Inferior parietal cortex (tissue), 1 donor: ENCODE data around the gene MON1B.
"Not testable (repeated sequence)": the region's sequence is repeated elsewhere in the genome, so short reads cannot be mapped to it uniquely, and the experiment has no call there.

Experiments
- DNase-seq: peaks from one replicate; pipeline ENCODE4 v3.0.0-alpha.2; 2016; ENCODE audit errors: extremely low spot score

Gene MON1B

DNA sequence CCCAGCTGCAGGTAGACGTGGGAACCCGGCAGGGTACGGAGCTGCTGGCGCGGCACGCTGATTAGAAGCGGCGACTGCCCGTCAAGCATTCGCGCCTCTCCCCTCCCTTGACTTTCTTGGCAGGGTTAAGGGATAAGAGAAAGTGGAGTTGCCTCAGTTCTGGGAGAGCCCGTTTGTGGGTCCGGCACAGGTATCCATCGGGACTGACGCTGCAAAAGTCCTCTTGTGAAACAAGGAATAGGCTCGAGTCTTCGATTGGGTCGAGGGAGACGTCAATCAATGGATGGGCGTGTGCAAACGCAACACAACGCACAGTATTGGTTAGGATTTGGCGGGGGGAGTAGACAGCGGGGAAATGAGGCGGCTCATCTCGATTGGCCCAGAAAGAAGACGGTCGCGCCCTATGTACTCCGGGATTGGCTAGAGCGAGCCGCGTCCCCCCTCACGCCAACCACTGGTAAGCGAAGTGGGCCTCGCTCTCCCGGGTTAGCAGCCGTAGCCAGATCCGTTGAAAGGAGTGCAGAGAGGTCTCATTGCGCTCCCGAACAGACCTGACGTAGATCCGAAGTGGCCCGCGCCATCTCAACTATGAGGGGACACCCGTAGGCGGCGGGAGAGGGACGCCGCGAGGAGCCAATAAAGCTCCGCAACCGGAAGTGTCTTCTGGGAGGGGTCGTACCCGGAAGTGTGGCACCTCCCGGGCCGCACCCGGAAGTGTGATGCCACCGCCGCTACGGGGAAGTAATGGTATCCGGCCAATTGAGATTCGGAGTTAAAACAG, at the start of gene MON1B:
MON1B (plus strand) TSS at position 713 of the 781 bp plus-strand sequence. CDS start 296 bp downstream, outside the sequence.
- peak; percentile 99 for DNase-seq

- DNase-seq, result no peak
Observed at GRCh38 chr16:77143364-77143763, 47.6 kb upstream of the MON1B start.

GRCh38 chr16:77148121-77148520, 42.9 kb upstream of the MON1B start:
- DNase-seq, result no peak

DNA sequence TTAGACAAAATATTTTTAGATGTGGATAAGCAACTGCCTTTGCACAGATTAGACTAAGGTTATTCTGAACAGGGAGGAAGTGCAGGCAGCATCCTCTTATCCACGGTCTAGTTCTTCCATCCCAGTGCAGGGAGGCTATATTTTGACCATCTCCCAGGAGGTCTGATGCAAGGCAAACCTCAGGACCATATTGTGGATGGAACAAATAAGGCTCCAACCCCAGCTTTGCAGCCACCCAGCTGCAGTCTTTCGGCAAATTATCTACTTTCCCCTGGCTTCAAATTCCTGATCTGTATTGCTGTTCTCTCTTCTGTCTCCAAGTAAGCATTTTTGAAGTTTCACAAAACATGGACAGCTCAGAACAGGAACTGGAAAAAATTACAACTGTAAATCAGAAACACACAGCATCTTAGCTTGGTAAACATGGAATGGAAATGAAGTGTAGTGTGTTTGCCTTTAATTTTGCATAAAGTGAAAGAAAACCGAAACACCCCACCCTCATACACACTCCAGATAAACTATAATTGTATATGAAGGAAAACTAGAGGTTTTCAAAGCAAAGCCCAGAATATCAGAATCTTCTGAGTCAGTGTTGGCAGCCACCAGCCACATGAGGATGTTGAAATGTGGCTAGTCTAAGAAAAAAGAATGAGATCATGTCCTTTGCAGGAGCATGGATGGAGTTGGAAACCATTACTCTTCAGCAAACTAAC, 33.5 kb upstream of the MON1B start:
- DNase-seq, result peak; percentile 31

DNA sequence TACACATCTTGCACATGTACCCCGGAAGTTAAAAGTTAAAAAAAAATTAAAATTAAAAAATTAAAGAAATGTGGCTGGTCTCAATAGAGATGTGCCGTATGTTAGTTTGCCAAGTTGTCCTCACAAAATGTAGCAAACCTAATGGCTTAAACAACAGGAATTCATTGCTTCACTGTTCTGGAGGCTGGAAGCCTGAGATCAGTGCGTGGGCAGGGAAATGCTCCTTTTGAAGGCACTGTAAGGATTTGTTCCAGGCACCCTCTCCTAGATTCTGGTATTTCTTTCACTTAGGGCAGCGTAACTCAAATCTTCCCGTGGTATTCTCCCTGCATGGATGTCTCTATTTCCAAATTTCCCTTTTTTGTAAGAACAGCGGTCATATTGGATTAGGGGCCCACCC, 32.7 kb upstream of the MON1B start:
- no peak for DNase-seq

GRCh38 chr16:77165006-77165405, 26.0 kb upstream of the MON1B start:
- no peak for DNase-seq

DNA sequence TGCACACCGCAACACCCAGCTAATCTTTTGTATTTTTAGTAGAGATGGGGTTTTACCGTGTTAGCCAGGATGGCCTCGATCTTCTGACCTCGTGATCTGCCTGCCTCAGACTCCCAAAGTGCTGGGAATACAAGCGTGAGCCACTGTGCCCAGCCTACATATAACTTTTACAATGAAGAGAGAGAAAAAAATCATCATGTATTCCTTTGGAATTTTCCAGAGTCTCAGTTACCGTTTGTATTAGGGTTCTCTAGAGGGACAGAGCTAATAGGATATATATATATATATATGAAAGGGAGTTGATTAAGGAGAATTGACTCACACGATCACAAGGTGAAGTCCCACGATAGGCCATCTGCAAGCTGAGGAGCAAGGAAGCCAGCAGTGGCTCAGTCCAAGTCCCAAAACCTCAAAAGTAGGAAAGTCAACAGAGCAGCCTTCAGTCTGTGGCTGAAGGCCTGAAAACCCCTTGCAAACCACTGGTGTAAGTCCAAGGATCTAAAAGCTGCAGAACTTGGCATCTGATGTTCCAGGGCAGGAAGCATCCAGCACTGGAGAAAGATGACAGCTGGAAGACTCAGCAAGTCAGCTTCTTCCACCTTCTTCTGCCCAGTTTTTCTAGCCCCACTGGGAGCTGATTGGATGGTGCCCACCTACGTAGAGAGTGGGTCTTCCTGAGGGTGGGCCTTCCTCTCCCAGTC, 25.3 kb upstream of the MON1B start:
- not testable (repeated sequence) for DNase-seq

DNA sequence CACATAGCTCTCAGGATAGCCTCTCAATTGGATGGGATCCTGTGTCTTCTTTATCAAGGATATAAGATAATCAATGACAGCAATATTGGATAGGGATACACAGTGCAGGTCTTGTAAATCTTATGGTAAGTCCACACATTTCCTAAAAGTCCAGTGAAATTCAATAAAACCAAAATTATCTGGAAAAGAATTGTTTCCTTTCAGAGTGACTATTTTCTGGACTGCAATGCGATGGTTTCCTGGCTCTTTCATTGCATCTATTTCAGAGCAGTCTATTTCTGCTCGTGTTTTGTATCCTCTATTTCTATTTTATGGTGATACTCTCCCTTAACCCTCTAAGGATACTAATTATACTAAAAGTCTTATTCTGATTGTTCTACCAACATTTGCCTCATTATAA, 24.3 kb upstream of the MON1B start:
- no peak for DNase-seq

GRCh38 chr16:77168901-77169300, 22.1 kb upstream of the MON1B start:
- DNase-seq, result no peak

GRCh38 chr16:77169650-77170236, 21.2 kb upstream of the MON1B start:
- peak; percentile 47 for DNase-seq

DNA sequence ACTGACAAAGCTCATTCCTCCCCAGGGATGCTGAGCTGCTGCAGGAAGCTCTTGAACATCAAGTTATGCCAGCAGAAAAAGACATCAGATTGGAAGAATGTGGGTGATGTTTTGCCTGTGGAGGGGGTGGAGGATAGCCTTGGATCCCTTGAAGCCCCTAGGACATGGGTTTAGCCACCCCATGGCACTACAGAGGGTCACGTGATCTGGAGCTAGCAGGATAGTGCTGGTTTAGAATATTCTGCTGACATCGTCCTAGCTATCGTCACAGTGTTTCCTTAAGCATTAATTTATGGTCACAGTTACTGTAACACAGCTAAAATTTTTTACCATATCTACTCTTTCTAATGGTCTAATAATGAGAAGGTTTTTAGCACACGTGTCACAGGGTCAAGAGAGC, 20.2 kb upstream of the MON1B start:
- DNase-seq, result no peak

GRCh38 chr16:77171745-77172635, 19.0 kb upstream of the MON1B start:
- DNase-seq, result peak; percentile 85

- DNase-seq, result no peak
Observed at GRCh38 chr16:77172951-77173350, 18.0 kb upstream of the MON1B start.

DNA sequence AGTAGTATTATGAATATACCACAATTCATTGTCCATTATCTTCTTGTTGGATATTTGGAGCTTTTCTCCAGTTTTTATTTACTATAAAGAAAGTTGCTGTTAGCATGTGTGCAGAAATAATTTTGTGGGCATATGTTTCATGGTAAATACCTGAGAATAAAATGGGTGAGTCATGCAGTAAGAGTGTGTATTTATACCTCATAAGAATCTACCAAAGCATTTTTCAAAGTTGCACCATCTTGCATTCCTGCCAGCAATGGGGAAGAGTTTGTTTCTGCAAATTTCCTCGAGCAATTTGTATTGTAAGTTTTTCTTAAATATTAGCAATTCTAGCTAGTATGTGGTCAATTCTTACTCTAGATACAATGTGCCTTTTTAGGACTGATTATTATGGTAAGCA, 7.9 kb upstream of the MON1B start:
- DNase-seq, result no peak

DNA sequence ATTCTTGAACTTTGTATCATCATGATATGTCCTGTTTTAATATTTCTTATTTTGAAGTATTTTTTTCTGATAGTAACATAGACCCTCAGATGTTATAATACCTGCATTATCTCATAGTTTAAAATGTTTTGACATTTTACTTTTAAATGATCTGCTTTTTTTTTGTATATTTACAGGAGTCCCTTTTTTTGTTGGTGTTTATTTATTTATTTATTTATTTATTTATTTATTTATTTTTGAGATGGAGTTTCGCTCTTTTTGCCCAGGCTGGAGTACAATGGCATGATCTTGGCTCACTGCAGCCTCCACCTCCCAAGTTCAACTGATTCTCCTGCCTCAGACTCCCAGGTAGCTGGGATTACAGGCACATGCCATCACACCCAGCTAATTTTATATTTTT, 4.7 kb upstream of the MON1B start:
- not testable (repeated sequence) for DNase-seq

GRCh38 chr16:77190190-77190477, 856 bp upstream of the MON1B start:
- no peak for DNase-seq

- no peak for DNase-seq
Observed at GRCh38 chr16:77191259-77191969, 424 bp downstream of the MON1B start.

DNA sequence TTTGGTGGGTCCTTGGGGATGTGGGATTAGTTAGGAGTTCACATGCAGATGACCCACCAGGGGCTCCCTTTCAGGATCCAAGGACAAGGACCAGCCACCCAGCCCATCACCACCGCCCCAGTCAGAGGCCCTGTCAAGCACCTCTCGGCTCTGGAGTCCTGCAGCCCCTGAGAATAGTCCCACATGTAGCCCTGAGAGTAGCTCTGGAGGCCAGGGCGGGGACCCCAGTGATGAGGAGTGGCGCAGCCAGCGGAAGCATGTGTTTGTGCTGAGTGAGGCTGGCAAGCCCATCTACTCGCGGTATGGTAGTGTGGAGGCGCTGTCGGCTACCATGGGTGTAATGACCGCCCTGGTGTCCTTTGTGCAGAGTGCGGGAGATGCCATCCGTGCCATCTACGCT, 2.4 kb downstream of the MON1B start:
- DNase-seq, result no peak

DNA sequence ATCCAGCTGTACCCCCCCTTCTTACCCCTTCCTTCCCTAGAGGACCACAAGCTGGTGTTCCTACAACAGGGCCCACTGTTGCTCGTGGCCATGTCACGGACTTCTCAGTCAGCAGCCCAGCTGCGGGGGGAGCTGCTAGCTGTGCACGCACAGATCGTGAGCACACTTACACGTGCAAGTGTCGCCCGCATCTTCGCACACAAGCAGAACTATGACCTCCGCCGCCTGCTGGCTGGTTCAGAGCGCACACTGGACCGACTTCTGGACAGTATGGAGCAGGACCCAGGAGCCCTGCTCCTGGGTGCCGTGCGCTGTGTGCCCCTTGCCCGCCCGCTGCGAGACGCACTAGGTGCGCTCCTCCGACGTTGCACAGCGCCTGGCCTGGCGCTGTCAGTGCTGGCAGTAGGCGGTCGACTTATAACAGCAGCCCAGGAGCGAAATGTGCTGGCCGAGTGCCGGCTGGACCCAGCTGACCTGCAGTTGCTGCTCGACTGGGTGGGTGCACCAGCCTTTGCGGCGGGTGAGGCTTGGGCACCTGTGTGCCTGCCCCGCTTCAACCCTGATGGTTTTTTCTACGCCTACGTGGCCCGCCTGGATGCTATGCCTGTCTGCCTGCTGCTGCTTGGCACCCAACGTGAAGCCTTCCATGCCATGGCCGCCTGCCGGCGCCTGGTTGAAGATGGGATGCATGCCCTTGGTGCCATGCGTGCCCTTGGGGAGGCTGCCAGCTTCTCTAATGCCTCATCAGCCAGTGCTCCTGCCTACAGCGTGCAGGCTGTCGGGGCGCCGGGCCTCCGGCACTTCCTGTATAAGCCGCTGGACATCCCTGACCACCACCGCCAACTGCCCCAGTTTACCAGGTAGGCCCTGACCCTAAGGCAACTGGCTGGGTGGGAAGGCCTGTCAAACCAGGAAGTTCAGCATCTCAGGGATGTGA, 3.6 kb downstream of the MON1B start:
- DNase-seq, result no peak

GRCh38 chr16:77195411-77195810, 4.4 kb downstream of the MON1B start:
- no peak for DNase-seq
